GM10847 (cell line): ENCODE measurements around the gene PLA1A.

Experiments
- POLR2A ChIP-seq: IDR thresholded peaks from 2 replicates; pipeline ENCODE4 v1.6.1; 2011; ENCODE audit not compliant: insufficient read length; ENCODE audit errors: extremely low read depth

The PLA1A gene

GRCh38 chr3:119627461-119627860 lies 29.8 kb downstream of the PLA1A start:
- TF ChIP-seq POLR2A: no peak

GRCh38 chr3:119628390-119628789 lies 30.7 kb downstream of the PLA1A start:
- no peak for TF ChIP-seq POLR2A

GRCh38 chr3:119628816-119629445 lies 31.2 kb downstream of the PLA1A start:
- TF ChIP-seq POLR2A: no peak

GRCh38 chr3:119630128-119630879 lies 32.6 kb downstream of the PLA1A start:
- no peak for TF ChIP-seq POLR2A

GRCh38 chr3:119630880-119631329 lies 33.2 kb downstream of the PLA1A start:
- TF ChIP-seq POLR2A: no peak

- TF ChIP-seq POLR2A: no peak
These were observed 33.8 kb downstream of the PLA1A start for GRCh38 chr3:119631516-119631915.

- no peak for TF ChIP-seq POLR2A
These were observed 34.5 kb downstream of the PLA1A start for GRCh38 chr3:119632216-119632615.

- TF ChIP-seq POLR2A: no peak
These were observed 35.1 kb downstream of the PLA1A start for GRCh38 chr3:119632829-119633228.

- TF ChIP-seq POLR2A: no peak
These were observed 38.0 kb downstream of the PLA1A start for GRCh38 chr3:119635719-119636118.

GRCh38 chr3:119636249-119636648 lies 38.6 kb downstream of the PLA1A start:
- no peak for TF ChIP-seq POLR2A

- TF ChIP-seq POLR2A: no peak
These were observed 39.4 kb downstream of the PLA1A start for GRCh38 chr3:119636891-119637611.

GRCh38 chr3:119637679-119638477 lies 40.2 kb downstream of the PLA1A start:
- no peak for TF ChIP-seq POLR2A

GRCh38 chr3:119639494-119640350 lies 42.0 kb downstream of the PLA1A start:
- no peak for TF ChIP-seq POLR2A

- TF ChIP-seq POLR2A: no peak
These were observed 43.7 kb downstream of the PLA1A start for GRCh38 chr3:119641416-119641815.
